Body of pancreas (tissue), 4 donors: Measurements from ENCODE around the gene ATAD3B. TPM values are rescaled to one million over a fixed set of nuclear protein-coding genes. Genes with fewer than 3 reads are reported as not detected.
"Not testable (repeated sequence)": the region's sequence is repeated elsewhere in the genome, so short reads cannot be mapped to it uniquely, and the experiment has no call there.

Experiments used
- ATAC-seq: fragments of 150-250 bp; one replicate; pipeline ENCODE4 v1.9.1; 2016
- DNase-seq, 4 donors: peaks; one replicate each; pipeline ENCODE4 v3.0.0-alpha.2; 2019
- H3K27ac ChIP-seq, 4 donors: fragments of 200-600 bp; sonication (generic); 1 replicate in 3 of 4; 2 replicates in 1 of 4; pipeline versions ENCODE4 v1.5.1 to v1.6.1; 2016 to 2019; ENCODE audit warnings: mild to moderate bottlenecking in 1 of 4, mixed read lengths in 1 of 4, moderate library complexity in 1 of 4
- H3K27me3 ChIP-seq, 2 donors: fragments of 200-600 bp; sonication (generic); one replicate each; pipeline ENCODE4 v1.6.0; 2016; ENCODE audit warnings: mild to moderate bottlenecking in 1 of 2
- H3K36me3 ChIP-seq, 2 donors: fragments of 200-600 bp; sonication (generic); replicated peaks in 1 of 2; 2 replicates each; pipeline ENCODE4 v1.5.1; 2016; ENCODE audit warnings: low read depth in 2 of 2; ENCODE audit not compliant: insufficient read depth in 1 of 2
- H3K4me1 ChIP-seq: fragments of 200-600 bp; sonication (generic); one replicate; pipeline ENCODE4 v1.6.0; 2016
- H3K4me3 ChIP-seq, 2 donors: fragments of 200-600 bp; sonication (generic); 1 replicate in 1 of 2; 2 replicates in 1 of 2; pipeline ENCODE4 v1.5.1; 2016 to 2019
- H3K9me3 ChIP-seq, 3 donors: fragments of 200-600 bp; sonication (generic); 1 replicate in 2 of 3; 2 replicates in 1 of 3; pipeline ENCODE4 v1.5.1; 2016
- CTCF ChIP-seq, 7 experiments: fragments of 450-650 bp in 4 of 7; fragments of 200-600 bp in 3 of 7; sonication (generic) in 3 of 7; IDR thresholded peaks; one replicate each; pipeline ENCODE4 v1.5.1; 2016 to 2019; ENCODE audit warnings: antibody characterized with exemption in 7 of 7
- POLR2A ChIP-seq, 3 donors: fragments of 450-650 bp; IDR thresholded peaks; one replicate each; pipeline ENCODE4 v1.6.1; 2016; ENCODE audit warnings: antibody characterized with exemption in 3 of 3, mild to moderate bottlenecking in 2 of 3
- WGBS, 2 donors: methylation state at CpG; one replicate each; pipeline ENCODE4 v1.1.5; 2017; 5-methylcytosine and 5-hydroxymethylcytosine counted together
- intact Hi-C: fragments of 100-400 bp; cut with DNase I; formaldehyde crosslinking; loops from one replicate; pipeline ENCODE4 v1.15.1; 2023
- total RNA-seq, 2 donors: library from RNA; depleted of rRNA; stranded (reverse); fragments of >200 nt; gene quantifications; one replicate each; pipeline ENCODE4 v1.1.0, GENCODE V29; 2016

Gene ATAD3B
- total RNA-seq, 2 donors from 2014 or later = 16.6 to 37.2 TPM

GRCh38 chr1:1531947-1532346, 60.4 kb downstream of the ATAD3B start:
- H3K27me3 ChIP-seq = no peaks in the 10 kb centered on the region
- H3K36me3 ChIP-seq = peaks cover 4 to 5% of the 10 kb centered on the region in 2 donors
- intact Hi-C loops = no loop called here
- no peaks in the 10 kb centered on the region for H3K9me3 ChIP-seq
- no peak overlapping the region for H3K4me3 ChIP-seq
- TF ChIP-seq CTCF (IDR thresholded peaks at IDR 0.05) (no peak), POLR2A (IDR thresholded peaks at IDR 0.05) (no peak)
- H3K27ac ChIP-seq = no peak overlapping the region
- DNase-seq = no peak
- H3K4me1 ChIP-seq = no peaks in the 10 kb centered on the region
- no peak for ATAC-seq
- WGBS, 2 donors = 82 to 87% methylated on average over 4 of the region's 4 CpGs

GRCh38 chr1:1533176-1533893, 61.8 kb downstream of the ATAD3B start:
- DNase-seq, H3K27me3 ChIP-seq, intact Hi-C loops, H3K4me3 ChIP-seq, H3K36me3 ChIP-seq, H3K9me3 ChIP-seq, H3K4me1 ChIP-seq, ATAC-seq, H3K27ac ChIP-seq: not testable (repeated sequence)
- WGBS, 2 donors = 71 to 96% methylated on average over 6 to 10 of the region's 22 CpGs

GRCh38 chr1:1533894-1534291, 62.3 kb downstream of the ATAD3B start:
- H3K4me3 ChIP-seq, H3K27ac ChIP-seq, intact Hi-C loops, H3K4me1 ChIP-seq, DNase-seq, H3K27me3 ChIP-seq, H3K36me3 ChIP-seq, H3K9me3 ChIP-seq, ATAC-seq: not testable (repeated sequence)
- 87% methylated on average over 6 of the region's 18 CpGs; no CpG with 5 or more reads in 1 of the 2 donors for WGBS, 2 donors

GRCh38 chr1:1534401-1535154, 63.0 kb downstream of the ATAD3B start:
- H3K4me3 ChIP-seq = no peak overlapping the region
- no peaks in the 10 kb centered on the region for H3K27me3 ChIP-seq
- DNase-seq = no peak
- H3K36me3 ChIP-seq = peaks cover 2 to 3% of the 10 kb centered on the region in 2 donors
- no peaks in the 10 kb centered on the region for H3K9me3 ChIP-seq
- peaks cover 6% of the 10 kb centered on the region for H3K4me1 ChIP-seq
- ATAC-seq = no peak
- 89 to 91% methylated on average over 8 to 24 of the region's 31 CpGs for WGBS, 2 donors
- intact Hi-C loops = no loop called here
- TF ChIP-seq CTCF (IDR thresholded peaks at IDR 0.05) (no peak), POLR2A (IDR thresholded peaks at IDR 0.05) (no peak)
- no peak overlapping the region for H3K27ac ChIP-seq

- Histone ChIP-seq H3K4me1 (peaks cover 6% of the 10 kb centered on the region), H3K27ac (no peak overlapping the region), H3K9me3 (no peaks in the 10 kb centered on the region), H3K27me3 (no peaks in the 10 kb centered on the region), H3K4me3 (no peak overlapping the region), H3K36me3 (peaks cover 0 to 2% of the 10 kb centered on the region in 2 donors)
- TF ChIP-seq CTCF (IDR thresholded peaks at IDR 0.05) (no peak), POLR2A (IDR thresholded peaks at IDR 0.05) (no peak)
- 91 to 97% methylated on average over 15 to 40 of the region's 66 CpGs for WGBS, 2 donors
- ATAC-seq (no peak), DNase-seq (no peak)
- intact Hi-C loops = no loop called here
Measured at GRCh38 chr1:1535201-1536018, 63.8 kb downstream of the ATAD3B start.
